GM10248 (cell line): ENCODE measurements around the gene ELOB.

Experiments used
- CTCF ChIA-PET: fragments of 300-600 bp; sonication (Branson Sonifier 250); formaldehyde crosslinking; extraction: SDS; loops from one replicate; lab custom pipeline; 2021; ENCODE audit warnings: antibody characterized with exemption; lab: Yijun Ruan, JAX
- POLR2A ChIA-PET: fragments of 350-650 bp; sonication (Branson Sonifier 250); formaldehyde crosslinking; extraction: SDS; loops from one replicate; lab custom pipeline; 2020; ENCODE audit warnings: antibody characterized with exemption; lab: Yijun Ruan, JAX
- DNase-seq: peaks from one replicate; pipeline ENCODE4 v3.0.0; 2012; ENCODE audit errors: extremely low spot score
- CTCF ChIP-seq: IDR thresholded peaks from 2 replicates; pipeline ENCODE4 v1.5.1; 2012; ENCODE audit warnings: mild to moderate bottlenecking, low read depth; ENCODE audit errors: extremely low read depth, missing control alignments, control extremely low read depth

ELOB gene

GRCh38 chr16:2740476-2740875, 36.6 kb downstream of the ELOB start:
- no peak for DNase-seq
- no peak for TF ChIP-seq CTCF
- ChIA-PET CTCF (interaction anchor here (1.0 to 1.2 kb wide), 2 partner anchors 22 to 128 kb away, joined by 3 to 4 read pairs; no protein-coding TSS in a partner anchor), POLR2A (interaction anchor here (0.8 to 1.4 kb wide), 3 partner anchors 11 to 16 kb away, joined by 3 to 4 read pairs (median 3); partner anchors contain the start of gene SRRM2)

- CTCF ChIA-PET = interaction anchor here (0.9 to 1.2 kb wide), 2 partner anchors 129 to 239 kb away, joined by 3 to 4 read pairs; no protein-coding TSS in a partner anchor
- no peak for DNase-seq
- TF ChIP-seq CTCF = no peak
- POLR2A ChIA-PET = interaction anchor here (0.8 to 0.9 kb wide), 2 partner anchors 12 to 17 kb away, joined by 3 read pairs; no protein-coding TSS in a partner anchor
These were observed 37.3 kb downstream of the ELOB start for GRCh38 chr16:2739625-2740430.

- DNase-seq = no peak
- no peak for TF ChIP-seq CTCF
- POLR2A ChIA-PET = no interaction called here
- CTCF ChIA-PET = interaction anchor here (0.9 to 1.0 kb wide), 2 partner anchors 47 to 237 kb away, joined by 3 read pairs; no protein-coding TSS in a partner anchor
These were observed 38.5 kb downstream of the ELOB start for GRCh38 chr16:2738615-2739014.

- ChIA-PET POLR2A (no interaction called here), CTCF (no interaction called here)
- no peak for TF ChIP-seq CTCF
- DNase-seq = no peak
These were observed 39.1 kb downstream of the ELOB start for GRCh38 chr16:2737895-2738418.

- no peak for TF ChIP-seq CTCF
- no peak for DNase-seq
- CTCF ChIA-PET = no interaction called here
- POLR2A ChIA-PET = no interaction called here
These were observed 39.9 kb downstream of the ELOB start for GRCh38 chr16:2737238-2737605.

GRCh38 chr16:2736476-2737237, 40.4 kb downstream of the ELOB start:
- DNase-seq = no peak
- POLR2A ChIA-PET = no interaction called here

More at GRCh38 chr16:2736476-2737237, 40.4 kb downstream of the ELOB start:
- TF ChIP-seq CTCF = no peak
- CTCF ChIA-PET = no interaction called here
